ENCODE data around the gene RBKS.

RBKS gene

DNA sequence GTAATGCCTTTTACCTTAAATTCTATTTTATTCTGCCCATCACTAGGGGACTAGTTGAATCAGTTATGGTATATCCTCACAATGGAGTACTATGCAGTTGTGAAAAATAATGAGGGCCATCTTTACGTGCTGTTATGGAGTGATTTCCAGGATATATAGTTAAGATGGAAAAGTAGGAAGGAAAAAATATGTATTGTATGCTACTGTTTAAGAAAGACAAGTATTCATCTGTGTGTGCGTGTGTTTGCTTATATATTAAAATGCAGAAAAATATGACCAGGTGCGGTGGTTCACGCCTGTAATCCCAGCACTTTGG lies 151.2 kb downstream of the RBKS start:
- no peak for DNase-seq (ENCODE audit: low read depth)
- TF ChIP-seq, protein P1, sequence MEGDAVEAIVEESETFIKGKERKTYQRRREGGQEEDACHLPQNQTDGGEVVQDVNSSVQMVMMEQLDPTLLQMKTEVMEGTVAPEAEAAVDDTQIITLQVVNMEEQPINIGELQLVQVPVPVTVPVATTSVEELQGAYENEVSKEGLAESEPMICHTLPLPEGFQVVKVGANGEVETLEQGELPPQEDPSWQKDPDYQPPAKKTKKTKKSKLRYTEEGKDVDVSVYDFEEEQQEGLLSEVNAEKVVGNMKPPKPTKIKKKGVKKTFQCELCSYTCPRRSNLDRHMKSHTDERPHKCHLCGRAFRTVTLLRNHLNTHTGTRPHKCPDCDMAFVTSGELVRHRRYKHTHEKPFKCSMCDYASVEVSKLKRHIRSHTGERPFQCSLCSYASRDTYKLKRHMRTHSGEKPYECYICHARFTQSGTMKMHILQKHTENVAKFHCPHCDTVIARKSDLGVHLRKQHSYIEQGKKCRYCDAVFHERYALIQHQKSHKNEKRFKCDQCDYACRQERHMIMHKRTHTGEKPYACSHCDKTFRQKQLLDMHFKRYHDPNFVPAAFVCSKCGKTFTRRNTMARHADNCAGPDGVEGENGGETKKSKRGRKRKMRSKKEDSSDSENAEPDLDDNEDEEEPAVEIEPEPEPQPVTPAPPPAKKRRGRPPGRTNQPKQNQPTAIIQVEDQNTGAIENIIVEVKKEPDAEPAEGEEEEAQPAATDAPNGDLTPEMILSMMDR (IDR thresholded peaks at IDR 0.05; ENCODE audit: control insufficient read depth, extremely low read depth, insufficient read depth), result no peak
- no peak overlapping the region for H3K4me3 ChIP-seq (ENCODE audit: low read depth, low read length)

DNA sequence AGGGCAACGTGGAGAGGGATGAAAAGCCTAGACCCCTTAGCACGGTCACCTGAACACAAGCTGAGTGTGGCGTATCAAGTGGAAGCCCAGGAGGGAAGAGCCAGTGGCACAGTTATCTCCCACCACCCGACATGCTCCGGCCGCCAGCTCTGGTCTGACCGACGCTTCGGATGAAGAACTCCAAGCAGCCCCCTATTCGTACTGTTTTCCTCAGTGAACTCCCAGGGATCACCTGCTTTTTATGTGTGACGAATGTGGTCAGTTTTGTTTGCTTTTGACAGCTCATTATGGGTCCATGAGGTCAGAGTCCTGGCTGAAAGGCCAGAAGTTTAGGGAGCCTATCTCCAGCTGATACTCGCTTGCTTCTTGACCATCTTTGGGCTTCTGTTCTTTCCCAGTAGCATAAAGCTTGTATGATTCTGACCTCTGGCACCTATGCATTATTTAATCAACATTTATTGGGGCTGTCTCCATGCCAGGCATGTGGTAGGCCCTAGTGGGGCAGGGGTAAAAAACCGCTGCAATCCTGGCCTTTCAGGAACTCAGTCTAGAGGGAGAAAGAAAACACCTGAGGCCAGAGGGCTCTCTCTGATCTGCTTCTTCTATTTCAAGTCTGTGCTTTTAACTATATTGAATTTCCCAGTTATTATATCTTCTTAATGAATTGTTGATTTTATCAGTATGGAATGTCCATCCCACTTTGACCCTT lies 151.7 kb downstream of the RBKS start:
- TF ChIP-seq, protein P1 (IDR thresholded peaks at IDR 0.05; ENCODE audit: control insufficient read depth, extremely low read depth, insufficient read depth), result no peak
- no peak overlapping the region for H3K4me3 ChIP-seq (ENCODE audit: low read depth, low read length)
- DNase-seq (ENCODE audit: low read depth), result peak; percentile 14

DNA sequence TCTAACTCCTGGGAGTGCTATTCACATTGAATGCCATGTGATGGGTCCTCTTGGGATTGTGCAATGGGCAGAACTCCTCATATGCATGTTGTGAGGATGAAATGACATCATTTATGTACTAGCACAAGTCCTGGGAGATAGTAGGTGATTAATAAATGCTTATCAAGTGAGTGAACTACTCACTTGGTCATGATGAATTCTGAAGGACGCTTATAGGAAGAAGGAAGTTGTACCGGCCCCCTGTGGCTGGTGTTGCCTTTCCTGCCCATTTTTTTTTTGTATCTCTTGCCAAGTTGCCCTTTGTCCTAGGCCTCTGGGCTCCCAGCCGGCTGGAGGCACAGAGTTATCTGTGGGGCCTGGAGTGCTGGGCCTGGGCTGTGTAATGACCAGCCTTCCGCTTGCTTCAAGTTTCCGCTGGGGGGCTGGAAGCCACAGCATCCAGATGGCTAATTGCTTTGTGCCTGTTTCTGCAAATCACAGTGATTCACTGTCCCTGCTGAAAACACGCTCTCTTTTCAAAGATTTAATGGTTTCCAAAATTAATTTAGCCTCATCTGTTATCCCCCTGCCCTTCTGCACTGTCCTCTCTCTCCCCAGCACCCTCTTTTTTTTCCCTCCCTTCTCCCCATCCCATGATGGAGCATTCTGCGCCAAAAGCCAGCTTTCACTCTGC lies 152.4 kb downstream of the RBKS start:
- TF ChIP-seq, protein P1 (IDR thresholded peaks at IDR 0.05; ENCODE audit: control insufficient read depth, extremely low read depth, insufficient read depth), result no peak
- DNase-seq (ENCODE audit: low read depth), result no peak
- no peak overlapping the region for H3K4me3 ChIP-seq (ENCODE audit: low read depth, low read length)

DNA sequence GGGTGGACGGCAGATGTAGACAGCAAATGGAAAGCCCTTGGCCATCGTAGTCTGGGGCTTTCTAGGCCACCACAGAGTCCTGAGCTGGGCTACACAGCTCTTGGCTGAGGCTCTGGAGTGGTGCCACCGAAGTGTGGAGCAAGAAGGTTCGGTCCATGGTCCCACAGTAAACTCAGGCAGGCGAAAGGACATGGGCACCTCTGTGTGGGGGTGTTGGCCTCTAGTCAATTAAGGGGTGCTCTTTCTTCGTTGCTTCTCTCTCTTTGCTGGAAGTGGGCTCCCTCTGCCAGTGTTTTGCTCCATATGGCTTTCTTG lies 153.3 kb downstream of the RBKS start:
- TF ChIP-seq, protein P1 (IDR thresholded peaks at IDR 0.05; ENCODE audit: control insufficient read depth, extremely low read depth, insufficient read depth), result no peak
- no peak overlapping the region for H3K4me3 ChIP-seq (ENCODE audit: low read depth, low read length)
- no peak for DNase-seq (ENCODE audit: low read depth)

DNA sequence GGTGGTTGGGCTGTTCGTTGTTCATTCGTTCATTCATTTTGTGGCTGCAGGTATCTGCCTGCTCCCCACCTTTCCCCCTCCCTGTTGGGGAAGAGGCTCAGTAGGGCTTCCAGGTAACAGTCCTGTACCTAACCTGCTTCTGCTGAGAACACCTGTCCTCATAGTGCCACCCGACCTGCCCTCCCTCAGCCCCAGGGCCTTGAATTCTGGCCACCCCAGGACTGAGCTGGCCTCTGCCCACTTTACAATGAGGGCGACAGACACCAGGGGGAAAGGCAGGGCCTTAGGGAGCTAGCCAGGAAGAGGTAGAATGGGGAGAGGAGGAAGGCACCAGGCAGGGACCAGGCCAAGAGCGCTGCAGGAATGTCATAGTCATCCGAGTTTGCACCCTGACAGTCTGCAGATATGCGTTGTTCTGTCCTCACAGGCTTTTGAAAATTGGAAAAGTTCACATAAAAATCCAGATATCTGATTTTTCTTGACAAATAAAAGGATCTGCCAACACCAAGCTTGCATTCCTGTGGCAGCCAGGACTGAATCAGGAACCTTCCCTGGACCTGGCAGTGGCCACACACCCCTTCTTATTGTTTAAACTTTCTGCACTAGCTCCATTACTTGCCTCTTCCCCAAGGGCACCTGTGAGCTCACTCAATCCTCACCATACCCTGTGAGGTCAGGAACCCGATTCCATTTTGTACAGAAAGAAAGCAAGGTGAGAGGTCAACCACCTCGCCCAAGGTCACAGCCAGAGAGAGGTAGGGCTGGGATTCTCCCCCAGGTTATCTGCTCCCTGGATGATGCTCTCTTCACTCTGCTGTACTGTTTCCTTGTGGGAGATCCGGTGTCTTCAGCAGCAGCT lies 153.9 kb downstream of the RBKS start:
- no peak for DNase-seq (ENCODE audit: low read depth)
- no peak overlapping the region for H3K4me3 ChIP-seq (ENCODE audit: low read depth, low read length)
- TF ChIP-seq, protein P1 (IDR thresholded peaks at IDR 0.05; ENCODE audit: control insufficient read depth, extremely low read depth, insufficient read depth), result no peak

DNA sequence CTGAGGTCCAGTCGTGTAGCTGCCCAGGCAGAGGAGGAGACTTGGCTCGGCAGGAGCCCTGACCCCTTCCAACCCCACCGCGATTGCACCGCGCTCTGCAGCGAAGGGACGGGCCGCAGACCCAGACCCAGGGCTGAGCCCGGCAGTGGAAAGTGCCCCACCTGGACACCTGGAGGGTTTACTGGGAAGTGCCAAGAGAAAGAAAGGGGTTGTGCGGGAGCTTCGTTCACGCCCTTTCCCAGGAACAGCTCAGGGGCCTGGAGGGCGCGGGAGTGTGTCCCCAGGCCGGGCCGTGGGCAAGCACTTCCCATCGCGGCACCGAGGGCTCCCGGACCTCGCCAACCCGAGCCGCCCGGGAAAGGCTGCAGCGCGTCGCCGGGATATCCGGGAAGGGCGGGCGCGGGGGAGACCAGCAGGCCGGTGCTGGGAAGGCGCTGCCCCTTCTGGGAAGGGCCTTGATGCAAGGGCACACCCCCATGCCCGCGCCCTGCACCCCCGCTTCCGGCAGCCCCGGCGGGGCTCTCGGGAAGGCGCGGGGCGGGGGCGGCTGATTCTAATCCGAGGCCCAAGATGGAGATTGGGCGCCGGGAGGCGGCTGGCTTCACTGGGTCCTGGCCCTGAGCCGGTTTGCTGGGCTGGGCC lies 154.8 kb downstream of the RBKS start:
- no peak for DNase-seq (ENCODE audit: low read depth)
- no peak overlapping the region for H3K4me3 ChIP-seq (ENCODE audit: low read depth, low read length)
- TF ChIP-seq, protein P1 (IDR thresholded peaks at IDR 0.05; ENCODE audit: control insufficient read depth, extremely low read depth, insufficient read depth), result no peak
